IPS-18a (cell line): ENCODE data around the gene SERPINB1.

ENCODE experiments used
- H3K27ac ChIP-seq: one replicate; pipeline ENCODE4 v1.5.1; 2013; ENCODE audit warnings: low read length
- H3K27me3 ChIP-seq: one replicate; pipeline ENCODE4 v1.6.1; 2013; ENCODE audit warnings: mild to moderate bottlenecking, low read length; ENCODE audit not compliant: control insufficient read depth, insufficient read depth
- H3K36me3 ChIP-seq: one replicate; pipeline ENCODE4 v1.6.1; 2013; ENCODE audit warnings: low read depth, low read length; ENCODE audit not compliant: control insufficient read depth
- H3K4me1 ChIP-seq: one replicate; pipeline ENCODE4 v1.6.1; 2013; ENCODE audit warnings: low read depth, low read length; ENCODE audit not compliant: control insufficient read depth
- H3K4me3 ChIP-seq: one replicate; pipeline ENCODE4 v1.5.1; 2013; ENCODE audit warnings: low read length
- H3K9ac ChIP-seq: one replicate; pipeline ENCODE4 v1.6.1; 2013; ENCODE audit warnings: mild to moderate bottlenecking, low read length, moderate library complexity
- H3K9me3 ChIP-seq: one replicate; pipeline ENCODE4 v1.6.1; 2013; ENCODE audit warnings: low read depth, low read length; ENCODE audit not compliant: control insufficient read depth

SERPINB1 gene

DNA sequence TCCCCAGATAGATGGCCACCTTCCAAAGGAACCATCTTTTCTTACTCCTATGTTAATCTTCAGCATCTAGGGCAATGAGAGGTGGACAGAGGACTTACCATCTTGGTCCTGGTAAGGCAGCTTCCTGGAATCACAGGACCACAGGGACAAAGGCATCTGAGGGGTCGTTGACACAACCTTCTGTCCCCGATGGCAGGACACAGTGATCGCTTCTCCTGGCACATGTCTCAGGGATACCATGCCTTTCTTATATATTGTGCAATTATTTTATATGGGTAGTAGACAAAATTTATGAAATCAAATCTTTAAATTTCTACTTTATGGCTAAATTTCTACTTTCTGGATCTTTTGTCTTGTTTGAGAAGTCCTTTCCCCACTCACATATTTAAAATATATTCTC, 20.1 kb downstream of the SERPINB1 start:
- H3K9me3 ChIP-seq: no peaks in the 10 kb centered on the region
- no peaks in the 10 kb centered on the region for H3K4me1 ChIP-seq
- H3K27me3 ChIP-seq: no peaks in the 10 kb centered on the region
- no peak overlapping the region for H3K4me3 ChIP-seq
- no peaks in the 10 kb centered on the region for H3K36me3 ChIP-seq
- H3K9ac ChIP-seq: no peak overlapping the region
- H3K27ac ChIP-seq: no peak overlapping the region

DNA sequence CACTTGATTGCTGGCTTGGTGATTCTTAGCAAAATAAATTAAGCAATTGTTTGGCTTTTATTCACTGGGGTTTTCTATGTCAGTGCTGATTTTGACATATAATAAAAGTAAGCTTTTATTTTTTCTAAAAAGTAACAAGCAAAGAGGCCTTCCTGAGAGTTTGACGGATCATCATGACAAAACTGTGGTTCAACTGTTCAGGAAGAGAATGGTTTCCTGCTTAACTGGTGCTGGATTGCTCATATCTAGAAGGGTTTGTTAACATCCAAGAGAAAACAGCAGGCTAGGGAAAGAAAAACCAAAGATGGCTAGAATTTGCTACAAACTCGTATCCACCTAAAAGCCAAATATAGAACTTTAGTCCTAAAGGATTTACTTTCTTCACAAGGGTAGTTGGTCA, 21.2 kb downstream of the SERPINB1 start:
- Histone ChIP-seq H3K9ac (no peak overlapping the region), H3K4me1 (no peaks in the 10 kb centered on the region), H3K9me3 (peaks cover 5% of the 10 kb centered on the region), H3K4me3 (no peak overlapping the region), H3K27ac (no peak overlapping the region), H3K27me3 (no peaks in the 10 kb centered on the region), H3K36me3 (no peaks in the 10 kb centered on the region)

DNA sequence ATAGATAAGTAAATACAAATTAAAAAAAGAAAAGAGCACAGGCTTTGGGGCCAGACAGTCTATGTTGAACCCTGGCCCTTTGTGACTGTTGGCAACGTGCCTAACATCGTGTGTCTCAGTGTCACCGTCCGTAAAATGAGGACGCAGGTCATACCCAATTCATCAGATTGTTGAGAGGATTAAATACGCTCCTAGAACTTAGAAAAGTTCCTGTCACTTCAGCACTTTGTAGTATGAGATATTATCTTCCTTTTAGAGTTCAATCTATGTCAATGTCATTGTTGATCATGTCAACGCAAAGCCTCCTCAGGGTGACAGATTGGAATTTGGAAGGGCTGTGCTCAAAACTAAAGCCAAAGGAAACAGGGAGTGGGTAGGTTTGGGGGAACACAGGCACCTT, 21.7 kb downstream of the SERPINB1 start:
- Histone ChIP-seq H3K9ac (no peak overlapping the region), H3K4me1 (no peaks in the 10 kb centered on the region), H3K4me3 (no peak overlapping the region), H3K9me3 (peaks cover 5% of the 10 kb centered on the region), H3K36me3 (no peaks in the 10 kb centered on the region), H3K27ac (no peak overlapping the region), H3K27me3 (no peaks in the 10 kb centered on the region)

DNA sequence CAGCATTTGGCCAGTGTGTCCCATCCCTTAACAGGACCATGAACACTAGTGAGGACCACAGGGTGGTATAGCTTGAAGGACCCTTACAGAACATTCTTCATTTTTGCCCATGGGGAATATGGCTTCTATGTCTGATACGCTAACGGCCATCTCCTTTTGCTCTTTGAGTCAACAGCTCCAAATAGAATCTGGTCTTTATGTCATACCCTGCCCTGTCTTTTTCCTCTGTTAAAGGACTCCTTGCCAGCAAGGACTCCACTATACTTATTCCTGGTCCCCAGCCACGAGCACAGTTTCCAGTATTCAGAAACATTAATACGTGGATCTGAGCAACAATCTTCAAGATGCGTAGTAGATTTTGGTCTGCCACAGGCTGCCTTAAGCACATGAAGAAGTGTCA, 22.5 kb downstream of the SERPINB1 start:
- H3K27me3 ChIP-seq: no peaks in the 10 kb centered on the region
- H3K9me3 ChIP-seq: peaks cover 5% of the 10 kb centered on the region
- H3K27ac ChIP-seq: no peak overlapping the region
- no peaks in the 10 kb centered on the region for H3K4me1 ChIP-seq
- no peak overlapping the region for H3K4me3 ChIP-seq
- no peaks in the 10 kb centered on the region for H3K36me3 ChIP-seq
- H3K9ac ChIP-seq: no peak overlapping the region

DNA sequence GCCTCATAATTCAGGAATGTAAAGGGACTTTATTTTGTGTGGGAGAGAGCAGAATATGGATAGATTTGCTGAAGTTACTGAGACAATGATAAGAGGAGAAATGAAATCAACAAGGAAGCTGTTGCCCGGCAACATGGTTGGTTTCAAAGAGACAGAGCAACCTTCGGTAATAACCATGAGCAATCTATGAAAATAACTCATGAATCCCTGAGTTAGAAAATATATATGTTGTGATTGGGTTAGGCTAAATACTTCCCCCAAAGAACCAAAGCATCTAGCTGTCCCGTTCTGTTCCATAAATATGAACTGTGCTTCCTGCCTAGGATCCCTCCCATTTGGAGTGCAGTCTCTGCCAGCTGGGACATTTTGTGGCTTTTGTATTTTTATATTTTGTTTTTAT, 23.1 kb downstream of the SERPINB1 start:
- Histone ChIP-seq H3K9ac (no peak overlapping the region), H3K36me3 (no peaks in the 10 kb centered on the region), H3K27me3 (no peaks in the 10 kb centered on the region), H3K9me3 (peaks cover 5% of the 10 kb centered on the region), H3K27ac (no peak overlapping the region), H3K4me1 (no peaks in the 10 kb centered on the region), H3K4me3 (no peak overlapping the region)

DNA sequence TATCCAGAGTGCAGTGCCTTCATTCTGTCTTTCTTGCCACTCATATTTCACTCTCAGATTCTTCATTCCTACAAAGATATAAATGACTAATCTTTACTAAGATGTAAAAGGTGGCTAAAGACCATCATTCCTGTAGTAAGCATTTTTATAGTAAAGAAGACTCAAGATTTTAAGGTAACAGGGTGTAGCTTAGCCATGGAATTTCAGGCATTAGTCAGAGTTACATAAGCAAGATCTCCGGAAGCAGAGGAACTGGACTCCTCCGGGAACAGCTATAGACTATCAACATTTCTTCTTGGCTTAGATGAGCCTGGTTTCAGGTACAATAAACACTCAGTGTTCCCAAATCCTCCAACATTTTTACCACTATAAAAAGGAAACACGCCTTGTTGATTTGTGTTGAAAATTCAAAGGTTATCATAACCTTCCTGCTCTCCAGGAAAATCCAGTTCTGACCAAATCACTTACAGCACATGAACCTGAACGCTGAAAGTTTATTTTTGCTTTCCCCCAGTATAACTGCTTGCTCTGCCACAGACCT, 23.7 kb downstream of the SERPINB1 start:
- no peaks in the 10 kb centered on the region for H3K36me3 ChIP-seq
- H3K4me3 ChIP-seq: no peak overlapping the region
- H3K9me3 ChIP-seq: peaks cover 5% of the 10 kb centered on the region
- H3K4me1 ChIP-seq: no peaks in the 10 kb centered on the region
- H3K27ac ChIP-seq: no peak overlapping the region
- H3K9ac ChIP-seq: no peak overlapping the region
- H3K27me3 ChIP-seq: no peaks in the 10 kb centered on the region

DNA sequence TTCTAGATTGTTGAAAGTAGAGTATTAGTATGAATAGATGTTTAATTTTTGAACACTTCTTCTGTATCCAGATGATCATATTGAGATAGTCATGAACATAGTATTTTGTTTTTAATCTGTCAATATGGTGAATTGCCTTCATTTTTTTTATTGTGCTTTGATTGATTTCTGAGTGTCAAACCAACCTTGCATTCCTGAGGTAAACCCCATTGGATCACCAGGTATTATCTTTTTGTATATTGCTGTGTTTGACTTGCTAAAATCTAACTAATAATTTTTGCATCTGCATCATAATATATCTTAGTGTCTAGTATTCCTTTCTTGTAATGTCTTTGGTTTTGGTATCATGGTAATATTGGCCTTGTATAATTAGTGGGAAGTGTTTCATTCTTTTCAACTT, 25.5 kb downstream of the SERPINB1 start:
- Histone ChIP-seq H3K27me3 (no peaks in the 10 kb centered on the region), H3K4me3 (no peak overlapping the region), H3K9ac (no peak overlapping the region), H3K4me1 (no peaks in the 10 kb centered on the region), H3K27ac (no peak overlapping the region), H3K36me3 (no peaks in the 10 kb centered on the region), H3K9me3 (peaks cover 5% of the 10 kb centered on the region)

DNA sequence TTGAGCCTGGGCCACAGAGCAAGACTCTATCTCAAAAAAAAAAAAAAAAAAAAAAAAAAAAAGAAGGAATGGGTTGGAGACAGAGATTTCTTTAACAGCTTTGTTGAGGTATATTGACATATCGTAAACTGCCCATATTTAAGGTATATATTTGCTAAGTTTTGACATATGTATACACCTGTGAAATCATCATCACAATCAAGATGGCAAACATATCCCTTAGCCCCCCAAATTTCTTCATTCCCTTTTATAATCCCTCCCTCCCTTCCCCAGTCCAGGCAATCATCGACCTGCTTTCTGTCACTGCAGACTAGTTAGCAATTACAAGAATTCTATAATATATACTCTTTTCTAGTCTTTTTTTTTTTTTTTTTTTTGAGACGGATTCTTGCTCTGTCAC, 29.0 kb downstream of the SERPINB1 start:
- no peaks in the 10 kb centered on the region for H3K36me3 ChIP-seq
- H3K9ac ChIP-seq: no peak overlapping the region
- H3K4me1 ChIP-seq: no peaks in the 10 kb centered on the region
- peaks cover 5% of the 10 kb centered on the region for H3K9me3 ChIP-seq
- no peaks in the 10 kb centered on the region for H3K27me3 ChIP-seq
- H3K27ac ChIP-seq: no peak overlapping the region
- no peak overlapping the region for H3K4me3 ChIP-seq

DNA sequence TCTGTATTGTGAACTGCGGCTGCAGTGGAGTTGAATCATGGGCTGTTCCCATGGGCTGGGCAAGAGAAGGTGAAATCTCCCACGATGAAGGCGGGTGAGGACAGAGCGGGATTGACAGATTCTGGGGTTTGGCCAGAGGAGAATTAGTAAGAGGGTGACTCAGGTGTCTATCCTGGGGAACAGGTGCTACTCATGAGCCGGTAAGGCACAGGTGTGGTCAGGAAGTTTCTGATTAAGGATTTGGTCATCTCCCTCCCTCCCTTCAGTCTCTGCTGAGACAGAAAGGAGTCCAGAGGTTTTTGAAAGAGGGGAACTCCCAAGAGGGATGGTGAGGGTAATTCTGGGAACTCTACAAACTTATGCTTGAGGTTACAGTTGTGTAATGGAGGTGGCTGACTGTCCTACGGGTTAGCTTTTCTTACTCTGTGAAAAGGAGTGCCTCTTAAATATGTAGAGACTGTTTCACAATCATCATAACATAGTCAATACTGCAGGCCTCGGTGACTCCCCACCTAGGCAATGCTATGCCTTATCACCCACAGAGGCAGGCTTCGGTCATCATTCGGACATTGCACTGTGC, 31.5 kb downstream of the SERPINB1 start:
- Histone ChIP-seq H3K27ac (no peak overlapping the region), H3K4me3 (no peak overlapping the region), H3K36me3 (no peaks in the 10 kb centered on the region), H3K27me3 (no peaks in the 10 kb centered on the region), H3K9me3 (no peaks in the 10 kb centered on the region), H3K9ac (no peak overlapping the region), H3K4me1 (no peaks in the 10 kb centered on the region)

DNA sequence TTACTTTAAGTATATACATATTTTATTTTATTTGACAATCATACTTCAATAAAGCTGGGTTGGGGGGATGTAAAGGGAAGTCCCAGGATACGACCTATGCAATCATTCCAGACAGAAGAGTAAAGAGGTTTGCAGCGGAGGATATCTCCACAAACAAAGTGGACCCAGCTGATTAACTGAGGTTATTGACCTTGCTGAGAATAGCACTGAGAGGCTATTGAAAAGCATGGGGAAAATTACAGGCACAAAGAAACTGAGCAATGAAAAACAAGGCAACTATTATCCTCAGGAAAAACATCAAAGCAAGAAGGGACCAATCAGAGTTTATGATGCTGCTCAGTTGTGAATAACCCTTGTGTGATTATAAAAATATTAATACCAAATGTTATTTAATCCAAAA, 32.6 kb downstream of the SERPINB1 start:
- Histone ChIP-seq H3K4me1 (no peaks in the 10 kb centered on the region), H3K27me3 (no peaks in the 10 kb centered on the region), H3K36me3 (no peaks in the 10 kb centered on the region), H3K27ac (no peak overlapping the region), H3K9ac (no peak overlapping the region), H3K9me3 (no peaks in the 10 kb centered on the region), H3K4me3 (no peak overlapping the region)

DNA sequence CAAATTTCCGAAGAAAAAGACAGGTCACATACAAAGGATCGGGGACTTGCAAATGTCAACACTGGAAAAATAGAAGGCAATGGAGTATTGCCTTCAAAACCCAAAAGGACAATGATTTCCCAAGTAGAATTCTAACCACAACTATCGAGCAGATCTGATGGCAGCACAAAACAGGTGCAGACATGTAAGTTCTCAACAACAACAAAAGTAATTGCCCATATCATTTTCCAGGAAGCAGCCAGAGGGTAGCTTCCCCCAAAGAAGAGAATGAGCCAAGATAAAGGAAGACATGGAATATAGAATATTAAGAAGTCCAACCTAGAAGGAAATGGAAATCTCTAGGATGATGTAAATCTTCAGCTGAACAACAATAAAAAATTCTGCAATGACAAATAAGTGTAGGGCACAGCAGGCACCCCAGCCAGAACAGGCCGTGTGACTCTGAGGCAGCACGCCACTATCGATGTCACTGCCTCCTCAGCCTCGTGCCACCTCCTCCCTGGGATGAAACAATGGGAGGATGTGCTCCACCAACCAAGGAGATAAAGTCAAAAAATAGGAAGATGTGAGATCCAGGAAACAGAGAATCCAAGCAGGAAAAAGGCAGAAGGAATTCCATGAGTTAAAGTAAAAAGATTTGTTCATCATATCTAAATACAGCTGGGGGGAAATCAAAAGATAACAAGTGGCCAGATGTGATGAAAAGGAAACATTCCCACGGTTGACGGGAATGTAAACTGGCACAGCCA, 34.1 kb downstream of the SERPINB1 start:
- Histone ChIP-seq H3K27me3 (no peaks in the 10 kb centered on the region), H3K4me1 (no peaks in the 10 kb centered on the region), H3K9me3 (no peaks in the 10 kb centered on the region), H3K9ac (no peak overlapping the region), H3K36me3 (no peaks in the 10 kb centered on the region), H3K4me3 (no peak overlapping the region), H3K27ac (no peak overlapping the region)

DNA sequence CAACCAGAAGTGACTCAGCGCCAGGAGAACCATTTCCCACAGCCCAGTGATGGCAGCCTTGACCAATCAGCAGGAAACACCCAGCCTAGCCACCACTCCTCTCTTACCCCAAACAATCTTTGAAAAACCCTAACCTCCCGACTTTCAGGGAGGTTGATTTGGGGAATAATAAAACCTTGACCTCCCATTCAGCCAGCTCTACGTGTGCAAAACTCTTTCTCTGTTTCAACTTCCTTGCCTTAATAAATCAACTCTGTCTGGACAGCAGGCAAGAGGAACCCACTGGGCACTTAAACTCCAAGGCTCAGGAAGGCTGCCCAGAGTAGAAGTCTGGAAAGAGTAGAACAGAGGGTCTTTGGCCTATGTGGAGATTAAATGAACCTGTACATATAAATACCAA, 35.0 kb downstream of the SERPINB1 start:
- no peak overlapping the region for H3K27ac ChIP-seq
- H3K36me3 ChIP-seq: no peaks in the 10 kb centered on the region
- H3K4me3 ChIP-seq: no peak overlapping the region
- no peak overlapping the region for H3K9ac ChIP-seq
- H3K9me3 ChIP-seq: no peaks in the 10 kb centered on the region
- no peaks in the 10 kb centered on the region for H3K4me1 ChIP-seq
- H3K27me3 ChIP-seq: no peaks in the 10 kb centered on the region
